Naive B cell (primary cell): Measurements from ENCODE around the gene PTPN7. TPM values are rescaled to one million over a fixed set of nuclear protein-coding genes. Genes with fewer than 3 reads are reported as not detected.

Experiments used
- ATAC-seq, 2 donors: fragments of 150-1000 bp; cut with Tn5 transposase; 2 replicates each; pipeline ENCODE4 v1.10.0; 2021; ENCODE audit warnings: low read depth in 2 of 2, mild to moderate bottlenecking in 2 of 2, moderate library complexity in 2 of 2
- DNase-seq: peaks from one replicate; pipeline ENCODE4 v3.0.0; 2022
- H3K27ac Mint-ChIP-seq, 6 donors: one replicate each; pipeline ENCODE4 v1.8.0; 2020 to 2022; ENCODE audit warnings: mild to moderate bottlenecking in 6 of 6, mixed read lengths in 6 of 6, moderate library complexity in 5 of 6, inconsistent platforms in 2 of 6
- H3K27me3 Mint-ChIP-seq, 3 donors: one replicate each; pipeline ENCODE4 v1.8.0; 2021 to 2022; ENCODE audit warnings: mixed read lengths in 3 of 3, mild to moderate bottlenecking in 1 of 3
- H3K36me3 Mint-ChIP-seq, 2 donors: one replicate each; pipeline ENCODE4 v1.8.0; 2020 to 2022; ENCODE audit warnings: mixed read lengths in 2 of 2, inconsistent platforms in 1 of 2, mild to moderate bottlenecking in 1 of 2
- H3K4me1 Mint-ChIP-seq, 3 donors: one replicate each; pipeline ENCODE4 v1.8.0; 2020 to 2022; ENCODE audit warnings: mixed read lengths in 3 of 3, inconsistent platforms in 1 of 3, mild to moderate bottlenecking in 1 of 3, moderate library complexity in 1 of 3
- H3K4me3 Mint-ChIP-seq, 8 donors: one replicate each; pipeline ENCODE4 v1.8.0; 2020 to 2022; ENCODE audit warnings: mild to moderate bottlenecking in 8 of 8, mixed read lengths in 8 of 8, moderate library complexity in 8 of 8, inconsistent platforms in 2 of 8
- H3K9me3 Mint-ChIP-seq, 7 donors: one replicate each; pipeline ENCODE4 v1.8.0; 2020 to 2022; ENCODE audit warnings: mixed read lengths in 7 of 7, mild to moderate bottlenecking in 5 of 7, inconsistent platforms in 2 of 7, moderate library complexity in 1 of 7
- polyA plus RNA-seq, 6 donors: library from polyadenylated mRNA; unstranded; fragments of 300-500 nt; fragmentation: Illumina TruSeq; gene quantifications; one replicate each; pipeline ENCODE4 v1.2.3, GENCODE V29; 2021; ENCODE audit warnings: low read depth in 6 of 6

Gene PTPN7
- polyA plus RNA-seq, result 10 to 100 TPM; 19.0 to 41.5 (median 22.9) TPM

DNA sequence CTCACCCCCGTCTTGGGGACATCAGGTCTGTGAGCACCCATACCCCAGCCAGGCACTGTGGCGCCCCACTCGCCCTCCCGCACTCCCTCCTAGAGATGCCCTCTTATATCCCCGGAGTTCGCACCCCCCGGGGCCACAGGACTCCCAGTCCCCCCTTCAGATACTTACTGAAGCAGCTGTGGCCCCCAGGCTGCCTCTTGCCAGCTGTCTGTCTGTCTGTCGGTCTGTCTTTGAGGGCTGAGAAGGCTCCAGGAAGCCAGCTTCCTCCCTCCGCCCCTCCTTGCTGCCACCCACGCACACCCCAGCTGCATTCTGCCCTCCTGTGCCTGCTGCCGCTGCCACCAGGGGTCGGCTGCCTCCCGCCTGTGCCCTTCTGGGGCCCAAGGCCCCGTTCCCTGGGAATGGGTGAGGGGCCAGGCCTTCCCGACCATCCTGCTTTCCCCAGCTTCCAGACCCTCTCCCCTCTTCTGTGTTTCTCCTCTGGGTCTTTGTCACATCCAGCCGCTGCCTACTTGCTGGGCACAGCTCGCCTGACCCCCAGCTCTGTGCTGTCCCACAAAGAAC, at the start of gene PTPN7:
PTPN7 (minus strand) TSS at position 226 of the 564 bp plus-strand sequence. CDS start 1,200 bp downstream, outside the sequence.
- H3K27me3 Mint-ChIP-seq, result no peaks in the 10 kb centered on the region
- H3K36me3 Mint-ChIP-seq, result no peaks in the 10 kb centered on the region
- peak; percentile 80 for DNase-seq
- H3K27ac Mint-ChIP-seq, result peak within 1 kb of the TSS; percentile 88 to 99 (median 96)
- H3K9me3 Mint-ChIP-seq, result no peaks in the 10 kb centered on the region
- peak within 1 kb of the TSS; percentile 88 to 98 (median 96) for H3K4me3 Mint-ChIP-seq
- H3K4me1 Mint-ChIP-seq, result peaks cover 60 to 92% (median 78%) of the 10 kb centered on the region in 3 donors
- peak; percentile 63 to 69 for ATAC-seq

DNA sequence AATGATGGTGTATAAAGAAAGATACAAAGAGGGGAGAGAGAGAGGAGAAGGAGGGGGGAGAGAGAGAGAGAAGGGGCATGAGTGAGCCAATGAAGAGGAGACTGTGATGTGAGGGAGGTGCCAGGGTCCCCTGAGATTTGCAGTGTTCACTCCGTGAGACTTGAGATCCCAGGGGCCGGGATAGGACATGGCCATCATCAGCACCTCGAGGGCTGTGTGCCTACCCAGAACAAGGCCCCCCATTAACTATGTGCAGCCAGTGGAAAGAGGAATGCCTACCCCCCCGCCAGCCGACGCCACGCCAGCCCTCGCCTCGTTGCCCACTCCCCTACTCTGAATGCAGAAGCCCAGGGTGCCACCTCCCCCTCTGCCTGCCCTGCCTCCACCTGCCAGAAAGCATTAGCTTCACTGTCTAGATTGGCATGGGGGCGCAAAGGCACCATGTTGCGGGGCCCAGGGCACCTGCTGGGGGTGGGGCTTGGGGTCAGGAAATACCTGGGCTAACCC, 48.0 kb upstream of the PTPN7 start:
- Mint-ChIP-seq H3K4me1 (no peaks in the 10 kb centered on the region), H3K27ac (no peak overlapping the region), H3K4me3 (no peak overlapping the region), H3K9me3 (no peaks in the 10 kb centered on the region), H3K27me3 (peaks cover 22 to 37% (median 33%) of the 10 kb centered on the region in 3 donors), H3K36me3 (no peaks in the 10 kb centered on the region)
- ATAC-seq (no peak), DNase-seq (no peak)

DNA sequence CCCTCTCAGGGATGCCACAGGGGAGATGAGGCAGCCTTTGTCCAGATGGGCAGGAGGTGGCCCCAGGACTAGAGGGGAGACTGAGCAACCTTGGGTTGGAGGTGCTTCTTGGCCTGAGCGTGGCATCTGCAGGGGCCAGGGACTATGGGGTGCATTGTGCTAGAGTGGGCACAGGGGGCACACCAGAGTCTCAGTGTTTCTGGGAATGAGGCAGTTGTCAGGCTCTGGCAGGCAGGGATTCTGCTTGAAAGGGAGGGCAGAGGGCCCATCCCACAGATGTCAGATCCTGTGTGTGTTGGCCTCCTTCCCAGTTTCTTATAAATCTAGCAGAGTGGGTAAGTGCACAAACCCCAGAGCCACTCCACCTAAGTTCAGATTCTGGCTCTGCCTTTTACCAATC, 46.9 kb upstream of the PTPN7 start:
- Mint-ChIP-seq H3K9me3 (no peaks in the 10 kb centered on the region), H3K27me3 (peaks cover 13 to 26% (median 21%) of the 10 kb centered on the region in 3 donors), H3K4me1 (no peaks in the 10 kb centered on the region), H3K27ac (no peak overlapping the region), H3K4me3 (no peak overlapping the region), H3K36me3 (no peaks in the 10 kb centered on the region)
- no peak for DNase-seq
- ATAC-seq, result no peak

DNA sequence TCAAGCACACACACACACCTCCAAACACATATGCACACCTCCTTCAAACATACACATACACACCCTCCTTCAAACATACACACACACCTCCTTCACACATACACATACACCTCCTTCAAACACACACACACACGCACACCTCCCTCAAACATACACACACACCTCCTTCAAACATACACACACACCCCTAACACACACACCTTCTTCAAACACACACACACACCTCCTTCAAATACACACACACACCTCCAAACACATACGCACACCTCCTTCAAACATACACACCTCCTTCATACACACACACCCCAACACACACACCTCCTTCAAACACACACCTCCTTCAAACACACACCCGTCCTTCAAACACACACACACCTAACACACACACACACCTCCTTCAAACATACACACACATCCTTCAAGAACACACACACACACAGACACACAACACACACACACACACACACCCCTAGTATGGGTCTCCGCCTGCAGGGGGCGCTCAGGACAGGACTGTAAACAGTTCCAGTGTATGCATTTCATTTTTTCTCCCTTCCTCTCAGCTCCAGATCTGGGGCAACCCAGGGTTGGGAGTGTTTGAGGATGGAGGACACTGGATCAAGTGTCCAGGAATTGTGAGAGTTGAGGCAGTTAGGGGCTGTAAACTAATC, 45.3 kb upstream of the PTPN7 start:
- Mint-ChIP-seq H3K27ac (no peak overlapping the region), H3K36me3 (no peaks in the 10 kb centered on the region), H3K4me3 (no peak overlapping the region), H3K4me1 (peaks cover 0 to 8% (median 0%) of the 10 kb centered on the region in 3 donors), H3K27me3 (peaks cover 5 to 19% (median 14%) of the 10 kb centered on the region in 3 donors), H3K9me3 (no peaks in the 10 kb centered on the region)
- DNase-seq, result no peak
- no peak for ATAC-seq

DNA sequence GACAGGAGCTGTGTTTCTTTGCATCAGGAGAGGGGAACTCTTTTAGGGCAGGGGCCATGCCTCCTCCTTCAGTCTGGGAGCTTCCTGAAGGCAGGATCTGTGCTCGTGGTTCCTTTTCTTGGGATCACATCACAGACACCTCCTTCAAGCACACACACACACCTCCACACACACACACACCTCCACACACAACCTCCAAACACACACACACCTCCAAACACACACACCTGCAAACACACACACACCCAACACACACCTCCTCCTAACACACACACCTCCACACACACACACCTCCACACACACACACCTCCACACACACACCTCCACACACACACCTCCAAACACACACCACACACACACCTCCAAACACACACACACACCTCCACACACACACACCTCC, 43.7 kb upstream of the PTPN7 start:
- peaks cover 8 to 25% (median 22%) of the 10 kb centered on the region in 3 donors for H3K27me3 Mint-ChIP-seq
- no peaks in the 10 kb centered on the region for H3K9me3 Mint-ChIP-seq
- H3K27ac Mint-ChIP-seq, result no peak overlapping the region
- H3K4me1 Mint-ChIP-seq, result peaks cover 0 to 10% (median 0%) of the 10 kb centered on the region in 3 donors
- DNase-seq, result no peak
- H3K4me3 Mint-ChIP-seq, result no peak overlapping the region
- no peaks in the 10 kb centered on the region for H3K36me3 Mint-ChIP-seq
- no peak for ATAC-seq

DNA sequence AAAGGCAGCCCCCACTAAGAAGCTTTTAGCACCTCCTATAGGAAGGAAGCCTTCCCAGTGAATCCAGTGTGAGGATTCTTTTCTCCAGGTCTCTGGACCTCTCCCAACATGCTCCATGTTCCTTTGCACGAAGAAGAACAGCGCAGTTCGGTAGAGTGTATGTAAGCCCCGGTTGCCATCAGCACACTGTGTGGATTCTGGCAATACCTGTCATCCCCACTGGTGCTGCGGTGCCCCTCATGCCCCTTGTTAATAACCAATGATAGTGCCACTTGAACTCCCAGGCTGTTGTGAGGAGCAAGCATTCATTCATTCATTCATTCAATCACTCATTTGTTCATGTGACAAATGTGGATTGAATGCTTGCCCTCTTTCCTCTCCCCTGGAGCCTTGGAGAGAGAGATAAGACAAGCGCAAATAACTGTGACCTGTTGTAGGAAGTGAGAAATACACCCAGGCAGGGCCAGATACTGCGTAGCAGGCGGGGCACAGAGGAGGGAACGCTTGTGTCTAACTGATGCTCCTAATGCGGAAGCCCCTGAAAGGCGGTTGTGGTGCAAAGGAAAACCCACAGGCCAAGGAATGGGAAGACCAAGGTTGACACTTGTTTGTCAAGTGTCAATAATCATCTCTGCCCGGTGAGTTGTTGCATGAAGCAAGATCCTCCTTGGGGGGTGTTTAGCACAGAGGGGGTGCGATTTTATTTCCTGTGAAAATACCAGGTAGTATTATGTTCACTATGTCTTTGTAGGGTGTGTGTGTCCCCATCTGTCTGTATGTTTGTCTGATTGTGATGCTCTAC, 43.0 kb upstream of the PTPN7 start:
- no peak for DNase-seq
- Mint-ChIP-seq H3K9me3 (no peaks in the 10 kb centered on the region), H3K27ac (peak overlapping the region in 3 of 6 donors; percentile 21 to 78 (median 68)), H3K27me3 (peaks cover 9 to 30% (median 28%) of the 10 kb centered on the region in 3 donors), H3K4me3 (peak overlapping the region in 4 of 8 donors; percentile 22 to 25 (median 22)), H3K4me1 (peaks cover 0 to 13% (median 0%) of the 10 kb centered on the region in 3 donors), H3K36me3 (no peaks in the 10 kb centered on the region)
- ATAC-seq, result peak; percentile 87 to 92

DNA sequence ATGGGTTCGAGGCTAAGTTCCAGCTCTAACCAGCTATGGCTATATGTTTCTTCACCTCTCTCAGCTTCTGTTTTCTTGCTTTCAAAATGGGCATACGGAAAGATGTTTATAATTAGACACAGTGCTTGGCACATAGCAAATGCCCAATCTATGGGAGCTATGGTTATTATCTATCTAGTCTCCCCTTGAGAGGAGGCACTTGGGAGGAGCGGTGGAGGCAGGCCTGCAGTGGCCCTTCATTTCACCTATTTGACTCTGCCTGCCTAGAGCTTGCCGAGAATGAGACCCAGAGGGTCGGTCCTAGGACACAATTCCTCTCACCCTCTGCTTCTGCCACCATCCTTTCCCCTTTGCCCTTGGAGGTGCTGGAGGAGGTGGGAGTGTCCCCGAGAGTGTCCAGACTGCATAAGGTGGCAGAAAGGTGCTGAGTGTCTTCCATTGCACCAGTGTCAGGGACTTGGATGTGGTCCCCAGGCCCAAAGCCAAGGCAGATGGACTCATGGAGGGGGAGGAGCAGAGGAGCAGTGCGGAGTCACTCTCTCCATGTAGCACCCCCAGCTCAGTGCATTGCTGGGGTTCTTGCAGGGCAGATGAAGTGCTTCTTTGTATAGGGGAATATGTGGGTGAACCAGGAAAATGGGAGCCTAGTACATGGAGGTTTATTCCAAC, 42.2 kb upstream of the PTPN7 start:
- DNase-seq, result no peak
- Mint-ChIP-seq H3K9me3 (no peaks in the 10 kb centered on the region), H3K36me3 (no peaks in the 10 kb centered on the region), H3K27ac (no peak overlapping the region), H3K4me1 (peaks cover 0 to 13% (median 4%) of the 10 kb centered on the region in 3 donors), H3K4me3 (no peak overlapping the region), H3K27me3 (peaks cover 16 to 36% (median 34%) of the 10 kb centered on the region in 3 donors)
- ATAC-seq, result no peak

DNA sequence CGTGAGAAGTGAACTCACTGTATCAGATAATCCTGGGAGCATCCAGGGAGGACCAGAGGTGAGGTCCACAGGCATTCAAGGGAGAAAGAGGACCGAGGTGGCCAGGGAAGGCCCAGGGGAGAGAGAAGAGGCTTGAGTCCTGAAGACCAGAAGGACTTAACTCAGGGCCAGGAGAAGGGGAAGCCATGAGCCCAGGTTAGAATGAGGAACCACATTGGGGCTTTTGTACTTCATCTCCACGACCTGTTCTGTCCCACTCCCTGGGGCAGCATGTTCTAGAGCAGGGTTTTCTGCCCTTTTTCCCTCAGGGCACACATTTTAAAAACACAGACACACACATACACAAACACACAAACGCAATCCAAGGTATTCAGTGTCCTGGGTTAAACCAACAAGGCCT, 41.6 kb upstream of the PTPN7 start:
- peaks cover 19 to 38% (median 35%) of the 10 kb centered on the region in 3 donors for H3K27me3 Mint-ChIP-seq
- ATAC-seq (no peak), DNase-seq (no peak)
- peak overlapping the region in 1 of 6 donors; percentile 80 for H3K27ac Mint-ChIP-seq
- H3K36me3 Mint-ChIP-seq, result no peaks in the 10 kb centered on the region
- H3K4me3 Mint-ChIP-seq, result no peak overlapping the region
- peaks cover 0 to 13% (median 4%) of the 10 kb centered on the region in 3 donors for H3K4me1 Mint-ChIP-seq
- no peaks in the 10 kb centered on the region for H3K9me3 Mint-ChIP-seq

DNA sequence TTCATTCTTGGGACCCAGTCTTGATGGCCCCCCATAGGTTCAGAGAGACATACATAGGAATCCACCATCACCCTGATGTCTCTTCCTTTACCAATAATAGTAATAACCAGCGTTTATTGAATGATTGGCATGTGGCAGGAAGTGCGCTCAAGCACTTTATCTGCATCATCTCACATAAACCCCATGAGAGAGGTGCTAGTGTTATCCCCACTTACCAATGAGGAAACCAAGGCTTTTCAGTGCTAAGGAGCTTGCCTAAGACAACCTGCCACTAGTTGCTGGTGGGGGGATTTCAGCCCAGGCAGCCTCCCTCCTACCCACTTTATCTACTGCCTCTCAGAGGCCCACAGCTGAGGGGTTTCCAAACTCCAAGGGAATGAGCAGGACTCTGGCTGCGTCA, 40.9 kb upstream of the PTPN7 start:
- no peak overlapping the region for H3K4me3 Mint-ChIP-seq
- no peak for DNase-seq
- H3K27me3 Mint-ChIP-seq, result peaks cover 25 to 45% (median 41%) of the 10 kb centered on the region in 3 donors
- H3K9me3 Mint-ChIP-seq, result no peaks in the 10 kb centered on the region
- H3K36me3 Mint-ChIP-seq, result no peaks in the 10 kb centered on the region
- H3K27ac Mint-ChIP-seq, result no peak overlapping the region
- ATAC-seq, result no peak
- H3K4me1 Mint-ChIP-seq, result peaks cover 0 to 13% (median 4%) of the 10 kb centered on the region in 3 donors

DNA sequence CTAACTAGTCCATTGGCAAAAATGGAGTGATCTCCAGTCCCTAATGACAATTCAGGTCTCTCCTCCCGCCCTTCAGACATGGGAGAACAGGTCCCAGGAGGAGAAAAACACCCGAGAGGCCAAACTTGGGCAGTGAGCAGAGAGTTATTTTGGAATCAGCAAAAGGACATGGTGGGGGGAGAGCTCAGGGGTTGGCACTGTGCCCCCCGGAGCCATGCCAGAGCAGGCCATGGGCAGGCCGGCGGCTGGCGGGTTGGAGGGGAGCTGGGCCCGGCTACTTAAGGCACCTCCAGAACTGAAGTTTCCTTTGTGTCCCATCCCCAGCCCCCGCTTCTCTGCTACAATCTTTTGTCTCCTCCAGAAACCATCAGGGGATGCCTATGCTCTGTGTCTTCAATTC, 40.3 kb upstream of the PTPN7 start:
- no peak overlapping the region for H3K27ac Mint-ChIP-seq
- no peak overlapping the region for H3K4me3 Mint-ChIP-seq
- ATAC-seq, result no peak

DNA sequence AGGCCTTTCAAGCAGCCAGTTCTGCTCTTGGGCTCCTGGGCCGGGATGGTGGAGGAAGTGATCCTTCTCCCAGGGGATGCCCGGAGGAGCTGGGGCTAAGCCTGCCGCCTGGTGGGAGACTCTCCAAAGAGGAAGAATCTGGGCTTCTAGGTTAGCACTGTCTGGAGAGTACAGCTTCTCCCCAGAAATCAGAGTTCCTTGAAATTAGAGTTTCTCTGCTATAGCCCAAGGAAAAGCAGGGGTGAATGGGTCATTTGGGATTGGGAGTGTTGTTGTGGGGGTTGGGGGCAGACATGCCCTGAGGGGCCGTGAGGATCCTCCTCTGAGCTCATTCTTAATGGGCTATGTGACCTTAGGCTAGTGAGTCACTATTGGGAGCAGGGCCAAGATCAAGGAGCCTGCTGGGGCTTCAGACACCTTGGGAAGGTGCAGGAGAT, 39.7 kb upstream of the PTPN7 start:
- H3K4me3 Mint-ChIP-seq, result peak overlapping the region in 1 of 8 donors; percentile 12
- H3K27ac Mint-ChIP-seq, result no peak overlapping the region

More for the DNA sequence above, 40.3 kb upstream of the PTPN7 start:
- DNase-seq, result no peak
- H3K4me1 Mint-ChIP-seq, result peaks cover 0 to 13% (median 4%) of the 10 kb centered on the region in 3 donors
- no peaks in the 10 kb centered on the region for H3K9me3 Mint-ChIP-seq
- H3K36me3 Mint-ChIP-seq, result no peaks in the 10 kb centered on the region
- H3K27me3 Mint-ChIP-seq, result peaks cover 31 to 51% (median 47%) of the 10 kb centered on the region in 3 donors

DNA sequence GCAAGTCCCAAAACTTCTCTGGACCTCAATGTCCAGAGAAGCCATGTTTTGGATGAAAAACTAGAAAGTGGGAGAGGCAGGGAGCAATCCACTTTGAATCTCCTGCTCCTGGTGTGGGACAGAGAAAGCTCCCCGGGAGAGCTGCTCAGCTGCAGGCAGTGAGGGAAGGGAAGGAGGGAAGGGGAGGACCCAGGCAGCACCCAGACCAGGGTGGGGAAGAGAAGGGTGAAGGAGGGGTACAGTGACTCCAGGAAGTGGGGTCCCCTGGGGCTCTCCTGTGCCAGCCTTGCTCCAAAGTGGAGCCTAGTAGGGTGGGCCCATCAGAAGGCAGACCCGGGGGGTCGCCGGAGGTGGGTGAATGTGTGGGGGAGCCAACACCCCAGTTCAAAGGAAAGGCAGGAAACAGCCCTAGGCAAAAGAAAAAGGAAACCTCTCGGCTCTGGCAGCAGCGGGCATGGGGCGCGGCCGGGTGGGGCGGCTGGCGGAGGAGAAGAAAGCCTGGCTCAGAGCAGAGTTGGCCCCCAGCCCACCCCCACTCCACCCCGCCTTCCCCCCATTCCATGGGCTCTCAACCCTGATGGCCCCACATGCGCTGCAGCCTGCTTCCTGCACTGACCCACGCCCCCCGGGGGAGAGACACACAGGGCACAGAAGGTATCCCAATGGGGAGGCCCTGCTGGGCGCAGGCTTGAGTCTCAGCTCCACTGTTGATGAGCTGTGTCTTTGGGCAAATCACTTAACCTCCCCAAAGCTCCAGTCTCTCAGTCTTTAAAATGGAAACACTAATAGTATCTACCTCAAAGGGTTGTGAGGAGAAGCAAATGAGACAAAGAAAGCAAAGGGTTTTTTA, 38.9 kb upstream of the PTPN7 start:
- DNase-seq, result no peak
- Mint-ChIP-seq H3K4me1 (peaks cover 10 to 18% (median 11%) of the 10 kb centered on the region in 3 donors), H3K9me3 (no peaks in the 10 kb centered on the region), H3K27ac (peak overlapping the region in 1 of 6 donors; percentile 47), H3K4me3 (peak overlapping the region in 1 of 8 donors; percentile 30), H3K36me3 (no peaks in the 10 kb centered on the region), H3K27me3 (peaks cover 37 to 65% (median 61%) of the 10 kb centered on the region in 3 donors)
- no peak for ATAC-seq

More for the DNA sequence above, 39.7 kb upstream of the PTPN7 start:
- DNase-seq, result no peak
- peaks cover 36 to 56% (median 53%) of the 10 kb centered on the region in 3 donors for H3K27me3 Mint-ChIP-seq
- ATAC-seq, result no peak
- no peaks in the 10 kb centered on the region for H3K36me3 Mint-ChIP-seq
- peaks cover 3 to 13% (median 4%) of the 10 kb centered on the region in 3 donors for H3K4me1 Mint-ChIP-seq
- H3K9me3 Mint-ChIP-seq, result no peaks in the 10 kb centered on the region
